Measurements from ENCODE around the gene OVOL1.

- TF ChIP-seq, protein P1, sequence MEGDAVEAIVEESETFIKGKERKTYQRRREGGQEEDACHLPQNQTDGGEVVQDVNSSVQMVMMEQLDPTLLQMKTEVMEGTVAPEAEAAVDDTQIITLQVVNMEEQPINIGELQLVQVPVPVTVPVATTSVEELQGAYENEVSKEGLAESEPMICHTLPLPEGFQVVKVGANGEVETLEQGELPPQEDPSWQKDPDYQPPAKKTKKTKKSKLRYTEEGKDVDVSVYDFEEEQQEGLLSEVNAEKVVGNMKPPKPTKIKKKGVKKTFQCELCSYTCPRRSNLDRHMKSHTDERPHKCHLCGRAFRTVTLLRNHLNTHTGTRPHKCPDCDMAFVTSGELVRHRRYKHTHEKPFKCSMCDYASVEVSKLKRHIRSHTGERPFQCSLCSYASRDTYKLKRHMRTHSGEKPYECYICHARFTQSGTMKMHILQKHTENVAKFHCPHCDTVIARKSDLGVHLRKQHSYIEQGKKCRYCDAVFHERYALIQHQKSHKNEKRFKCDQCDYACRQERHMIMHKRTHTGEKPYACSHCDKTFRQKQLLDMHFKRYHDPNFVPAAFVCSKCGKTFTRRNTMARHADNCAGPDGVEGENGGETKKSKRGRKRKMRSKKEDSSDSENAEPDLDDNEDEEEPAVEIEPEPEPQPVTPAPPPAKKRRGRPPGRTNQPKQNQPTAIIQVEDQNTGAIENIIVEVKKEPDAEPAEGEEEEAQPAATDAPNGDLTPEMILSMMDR (IDR thresholded peaks at IDR 0.05) = no peak
- no peak for TF ChIP-seq POLR2A (IDR thresholded peaks at IDR 0.05)
Observed at GRCh38 chr11:65817312-65817834, 30.5 kb downstream of the OVOL1 start.

Data from upper lobe of left lung (tissue), 4 donors.